ENCODE data around the gene LSMEM2.
"Not testable (repeated sequence)": the region's sequence is repeated elsewhere in the genome, so short reads cannot be mapped to it uniquely, and the experiment has no call there.

Gene LSMEM2

GRCh38 chr3:50298836-50299637 lies 20.1 kb downstream of the LSMEM2 start, which contains the start of the genes HYAL3 and NAA80:
HYAL3 (minus strand) TSS chr3:50299405; CDS start chr3:50295602, 3,803 bp downstream.
NAA80 (minus strand) TSS chr3:50299405; CDS start chr3:50297463, 1,942 bp downstream.
- DNase-seq (ENCODE audit: low read depth), result peak; percentile 99

GRCh38 chr3:50299638-50299928 lies 20.7 kb downstream of the LSMEM2 start:
- no peak for DNase-seq (ENCODE audit: low read depth)

- peak; percentile 52 for DNase-seq (ENCODE audit: low read depth)
Observed at GRCh38 chr3:50299929-50300680, 21.2 kb downstream of the LSMEM2 start.

GRCh38 chr3:50300681-50301254 lies 21.9 kb downstream of the LSMEM2 start:
- DNase-seq (ENCODE audit: low read depth), result no peak

GRCh38 chr3:50302095-50303012 lies 23.5 kb downstream of the LSMEM2 start:
- no peak for DNase-seq (ENCODE audit: low read depth)

GRCh38 chr3:50303013-50303815 lies 24.3 kb downstream of the LSMEM2 start, which contains the start of gene HYAL1:
HYAL1 (minus strand) TSS chr3:50303574; CDS start chr3:50302956, 618 bp downstream.
- DNase-seq (ENCODE audit: low read depth), result no peak

GRCh38 chr3:50304601-50305000 lies 25.7 kb downstream of the LSMEM2 start:
- DNase-seq (ENCODE audit: low read depth), result no peak

GRCh38 chr3:50312041-50312440 lies 33.2 kb downstream of the LSMEM2 start:
- not testable (repeated sequence) for DNase-seq (ENCODE audit: low read depth)

- DNase-seq (ENCODE audit: low read depth), result no peak
Observed at GRCh38 chr3:50314342-50314741, 35.5 kb downstream of the LSMEM2 start.

GRCh38 chr3:50314816-50315215 lies 35.9 kb downstream of the LSMEM2 start:
- DNase-seq (ENCODE audit: low read depth), result no peak

- no peak for DNase-seq (ENCODE audit: low read depth)
Observed at GRCh38 chr3:50316657-50317242, 37.9 kb downstream of the LSMEM2 start.

- DNase-seq (ENCODE audit: low read depth), result no peak
Observed at GRCh38 chr3:50317300-50317699, 38.4 kb downstream of the LSMEM2 start.

- DNase-seq (ENCODE audit: low read depth), result no peak
Observed at GRCh38 chr3:50318163-50318562, 39.3 kb downstream of the LSMEM2 start.

- no peak for DNase-seq (ENCODE audit: low read depth)
Observed at GRCh38 chr3:50318615-50319014, 39.7 kb downstream of the LSMEM2 start.

- no peak for DNase-seq (ENCODE audit: low read depth)
Observed at GRCh38 chr3:50319181-50319893, 40.5 kb downstream of the LSMEM2 start.

GRCh38 chr3:50319894-50320625 lies 41.2 kb downstream of the LSMEM2 start:
- no peak for DNase-seq (ENCODE audit: low read depth)

GRCh38 chr3:50320853-50321335 lies 42.0 kb downstream of the LSMEM2 start:
- DNase-seq (ENCODE audit: low read depth), result no peak

GRCh38 chr3:50321336-50322114 lies 42.6 kb downstream of the LSMEM2 start:
- DNase-seq (ENCODE audit: low read depth), result peak; percentile 82
